Ovary (tissue), 3 donors: Measurements from ENCODE around the gene SLC37A4.

Source experiments
- CTCF ChIP-seq, 3 donors: fragments of 450-650 bp in 2 of 3; fragments of 200-600 bp in 1 of 3; IDR thresholded peaks; one replicate each; pipeline versions ENCODE4 v1.5.1 to v1.8.0; 2016 to 2022; ENCODE audit warnings: antibody characterized with exemption in 3 of 3, mild to moderate bottlenecking in 1 of 3
- EP300 ChIP-seq: sonication (generic); formaldehyde crosslinking; IDR thresholded peaks from one replicate; pipeline ENCODE4 v1.6.1; 2017; ENCODE audit warnings: antibody characterized with exemption
- donor health status: DM: no; HTN: no; CAD: no.

GRCh38 chr11:118980191-118980881 lies 50.3 kb downstream of the SLC37A4 start:
- TF ChIP-seq CTCF (IDR thresholded peaks at IDR 0.05) (no peak), EP300 (no peak)
